ENCODE results near the gene SOCS6. TPM values are rescaled to one million over a fixed set of nuclear protein-coding genes. Genes with fewer than 3 reads are reported as not detected.

The SOCS6 gene
- total RNA-seq, 1 donor from 2014 or later = 23.2 TPM

- intact Hi-C loops (cut with micrococcal nuclease) = loop anchor here (10.0 kb wide), 1 partner anchor 123 kb away; no protein-coding TSS in a partner anchor
- no peak for ATAC-seq
Observed at GRCh38 chr18:70311726-70312125, 22.9 kb downstream of the SOCS6 start.

DNA sequence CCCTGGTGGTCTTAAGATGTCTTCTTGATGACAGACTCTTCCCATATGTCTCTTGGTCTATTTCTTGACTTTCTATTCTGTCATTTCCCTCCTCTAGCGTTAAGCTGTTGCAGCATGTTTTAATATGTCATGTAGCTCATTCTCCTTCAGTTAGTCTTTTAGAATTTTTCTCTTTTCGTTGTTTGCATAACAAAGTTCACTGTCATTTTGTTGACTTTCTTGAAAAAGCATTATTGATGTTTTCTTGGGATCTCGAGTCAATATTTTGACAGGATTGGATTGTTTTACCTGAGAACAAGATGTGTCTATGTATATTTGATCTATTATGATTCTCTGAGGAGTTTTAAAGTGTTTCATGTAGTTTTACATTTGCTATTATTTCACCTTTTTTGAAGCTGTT is 24.8 kb downstream of the SOCS6 start:
- intact Hi-C loops (cut with micrococcal nuclease) = loop anchor here (10.0 kb wide), 1 partner anchor 121 kb away; no protein-coding TSS in a partner anchor
- ATAC-seq (no peak), DNase-seq (no peak)

More at GRCh38 chr18:70311726-70312125, 22.9 kb downstream of the SOCS6 start:
- DNase-seq = no peak

- no peak for ATAC-seq
- intact Hi-C loops (cut with micrococcal nuclease) = loop anchor here (10.0 kb wide), 1 partner anchor 121 kb away; no protein-coding TSS in a partner anchor
- no peak for DNase-seq
Observed at GRCh38 chr18:70314151-70314782, 25.4 kb downstream of the SOCS6 start.

GRCh38 chr18:70319187-70319586 is 30.3 kb downstream of the SOCS6 start:
- DNase-seq (no peak), ATAC-seq (no peak)
- intact Hi-C loops (cut with micrococcal nuclease) = loop anchor here (10.0 kb wide), 1 partner anchor 116 kb away; no protein-coding TSS in a partner anchor

DNA sequence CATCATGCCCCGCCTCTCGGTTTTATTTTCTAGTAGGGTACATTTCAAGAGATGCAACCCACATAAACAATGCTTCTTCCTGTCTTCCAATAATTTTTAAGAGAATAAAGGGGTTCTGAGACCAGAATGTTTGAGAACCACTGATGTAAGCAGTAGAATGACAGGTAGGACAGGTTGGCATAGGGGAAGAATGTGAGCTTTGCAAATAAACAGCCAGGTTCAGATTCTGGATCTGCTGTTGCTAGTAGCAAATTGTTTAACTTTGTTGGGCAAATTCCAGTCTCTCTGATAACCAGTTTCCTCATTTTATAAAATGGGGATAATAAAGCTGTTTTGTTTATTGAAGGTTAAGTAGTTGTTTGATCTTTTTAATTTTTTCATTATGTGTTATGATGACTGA is 32.8 kb downstream of the SOCS6 start:
- intact Hi-C loops (cut with micrococcal nuclease) = no loop called here
- ATAC-seq = no peak
- no peak for DNase-seq

- intact Hi-C loops (cut with micrococcal nuclease) = no loop called here
Observed at GRCh38 chr18:70322385-70322784, 33.5 kb downstream of the SOCS6 start.

GRCh38 chr18:70322928-70323327 is 34.1 kb downstream of the SOCS6 start:
- ATAC-seq = peak; percentile 39
- DNase-seq = no peak
- intact Hi-C loops (cut with micrococcal nuclease) = no loop called here

More at GRCh38 chr18:70322385-70322784, 33.5 kb downstream of the SOCS6 start:
- no peak for ATAC-seq
- DNase-seq = no peak

DNA sequence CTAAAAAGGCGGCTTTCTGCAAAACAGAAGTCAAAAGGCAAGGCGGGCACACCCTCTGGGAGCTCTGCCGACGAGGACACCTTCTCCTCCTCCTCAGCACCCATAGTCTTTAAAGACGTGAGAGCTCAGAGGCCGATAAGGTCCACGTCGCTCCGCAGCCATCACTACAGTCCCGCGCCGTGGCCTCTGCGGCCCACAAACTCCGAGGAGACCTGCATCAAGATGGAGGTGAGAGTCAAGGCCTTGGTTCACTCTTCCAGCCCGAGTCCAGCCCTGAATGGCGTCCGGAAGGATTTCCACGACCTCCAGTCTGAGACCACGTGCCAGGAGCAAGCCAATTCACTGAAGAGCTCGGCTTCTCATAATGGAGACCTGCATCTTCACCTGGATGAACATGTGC is 36.1 kb downstream of the SOCS6 start:
- DNase-seq (no peak), ATAC-seq (no peak)
- intact Hi-C loops (cut with micrococcal nuclease) = no loop called here

- ATAC-seq (no peak), DNase-seq (no peak)
- intact Hi-C loops (cut with micrococcal nuclease) = no loop called here
Observed at GRCh38 chr18:70326255-70326654, 37.4 kb downstream of the SOCS6 start.

DNA sequence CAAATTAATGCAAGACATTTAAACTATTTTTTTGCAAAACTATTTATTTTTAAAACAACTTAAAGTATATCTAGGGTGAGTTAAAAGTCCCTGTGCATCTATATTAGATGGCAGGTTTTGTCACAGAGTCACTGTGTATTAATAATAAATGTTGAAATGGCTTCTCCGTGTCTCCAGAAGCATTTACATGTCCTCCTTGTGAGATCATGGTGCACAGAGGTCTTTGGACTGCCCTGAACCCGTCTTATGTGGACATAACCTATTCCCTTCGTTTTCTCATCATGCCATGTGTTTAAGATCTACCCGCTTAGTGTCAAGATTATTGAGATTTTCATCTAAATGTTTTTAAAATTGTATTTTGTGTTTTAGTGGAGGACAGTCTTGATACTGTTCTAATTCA is 39.3 kb downstream of the SOCS6 start:
- DNase-seq (no peak), ATAC-seq (no peak)
- intact Hi-C loops (cut with micrococcal nuclease) = no loop called here

GRCh38 chr18:70329071-70329470 is 40.2 kb downstream of the SOCS6 start:
- intact Hi-C loops (cut with micrococcal nuclease) = no loop called here
- DNase-seq (no peak), ATAC-seq (no peak)

GRCh38 chr18:70330887-70331286 is 42.0 kb downstream of the SOCS6 start:
- ATAC-seq (no peak), DNase-seq (no peak)
- intact Hi-C loops (cut with micrococcal nuclease) = no loop called here

DNA sequence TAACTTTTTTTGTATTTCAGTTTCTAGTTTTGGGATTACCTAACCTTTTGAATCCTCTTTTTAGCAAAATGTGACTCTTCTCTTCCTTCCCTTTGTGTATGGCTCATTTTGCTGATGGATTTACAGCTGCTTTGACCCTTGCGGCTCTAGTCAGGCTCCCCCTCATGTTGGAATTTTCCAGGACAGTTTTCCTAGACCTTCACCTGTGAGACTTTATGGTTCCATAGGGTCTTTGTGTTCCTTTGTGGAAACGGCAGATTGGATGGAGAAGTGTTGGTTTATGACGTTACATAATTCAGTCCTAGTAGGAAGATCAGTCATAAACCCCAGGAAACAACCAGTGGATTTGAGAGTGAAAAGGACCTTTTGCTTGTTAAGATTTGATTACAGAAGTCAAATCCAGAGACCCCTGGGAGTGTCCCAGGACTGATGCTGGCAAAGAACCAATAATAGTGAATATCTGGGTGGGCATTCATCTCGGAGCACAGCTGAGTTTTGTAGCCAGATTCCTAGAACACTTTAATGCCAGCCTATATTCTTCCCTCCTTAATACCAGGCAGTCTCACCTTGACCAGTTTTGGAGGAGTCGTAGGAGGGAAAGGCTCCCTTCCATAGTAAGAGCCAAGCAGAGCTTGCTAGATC is 42.7 kb downstream of the SOCS6 start:
- intact Hi-C loops (cut with micrococcal nuclease) = no loop called here

GRCh38 chr18:70332694-70333093 is 43.8 kb downstream of the SOCS6 start:
- DNase-seq (no peak), ATAC-seq (no peak)
- intact Hi-C loops (cut with micrococcal nuclease) = no loop called here

More for the DNA sequence above, 42.7 kb downstream of the SOCS6 start:
- DNase-seq = no peak
- ATAC-seq = no peak

DNA sequence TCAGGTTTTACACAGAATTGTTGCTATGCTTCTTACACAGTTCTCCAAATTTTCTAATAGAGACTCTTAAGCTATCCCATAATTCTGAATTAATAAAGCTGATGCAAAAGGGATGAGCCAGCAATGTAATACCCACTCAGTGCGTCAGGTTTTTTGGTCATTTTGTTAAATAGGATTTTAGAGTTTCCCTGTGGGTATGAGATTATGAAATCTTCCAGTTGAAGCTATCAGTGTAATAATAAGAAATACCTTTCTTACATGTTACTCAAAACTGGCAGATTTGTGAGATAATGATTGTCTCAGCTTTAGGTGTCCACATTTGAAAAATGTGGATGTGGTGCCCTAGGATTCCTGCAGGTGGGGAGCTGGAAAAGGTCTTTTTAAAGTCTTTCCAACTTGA is 44.5 kb downstream of the SOCS6 start:
- intact Hi-C loops (cut with micrococcal nuclease) = no loop called here
- DNase-seq = no peak
- ATAC-seq = no peak

- no peak for DNase-seq
- ATAC-seq = peak; percentile 80
- intact Hi-C loops (cut with micrococcal nuclease) = no loop called here
Observed at GRCh38 chr18:70333757-70334156, 44.9 kb downstream of the SOCS6 start.

- ATAC-seq = no peak
- intact Hi-C loops (cut with micrococcal nuclease) = no loop called here
- DNase-seq = no peak
Observed at GRCh38 chr18:70334264-70334663, 45.4 kb downstream of the SOCS6 start.

DNA sequence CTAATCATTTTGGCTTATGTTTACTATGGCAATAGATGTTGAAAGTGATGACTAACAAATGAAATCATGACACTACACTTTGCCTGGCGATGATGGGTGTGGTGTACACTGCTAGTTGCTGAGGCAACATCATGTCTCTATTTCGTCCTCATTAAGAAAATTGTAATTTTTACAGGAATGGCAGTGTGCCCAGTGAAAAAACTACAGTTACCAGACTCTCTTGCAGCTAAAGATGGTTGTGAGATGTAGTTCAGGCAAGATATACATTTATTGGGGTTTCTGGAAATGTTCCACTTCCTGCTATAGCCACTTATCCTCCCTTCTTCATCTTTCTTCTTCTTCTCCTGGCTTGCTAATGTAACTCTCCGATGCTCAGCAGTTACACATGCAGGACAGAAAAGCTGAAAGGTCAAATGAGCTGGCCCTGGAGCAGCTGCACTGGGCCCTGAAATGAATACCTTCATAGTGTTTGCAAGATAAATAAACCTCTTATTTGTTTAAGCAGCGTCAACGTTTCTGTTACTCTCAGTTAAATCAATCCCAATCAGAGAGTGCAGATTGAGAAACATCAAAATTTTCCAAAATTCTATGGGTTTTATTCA is 46.0 kb downstream of the SOCS6 start:
- intact Hi-C loops (cut with micrococcal nuclease) = no loop called here
- ATAC-seq (no peak), DNase-seq (no peak)

- DNase-seq (no peak), ATAC-seq (no peak)
- intact Hi-C loops (cut with micrococcal nuclease) = no loop called here
Observed at GRCh38 chr18:70335892-70336726, 47.3 kb downstream of the SOCS6 start.

Measured in left ventricle myocardium superior (tissue), 1 donor.